ENCODE data around the gene ASPN. TPM values are rescaled to one million over a fixed set of nuclear protein-coding genes. Genes with fewer than 3 reads are reported as not detected.

ASPN gene
- total RNA-seq (2014; rRNA removed; shearing (Covaris generic)) = not detected in 2 replicates
- polyA plus RNA-seq (2015; cell fraction: cytosol; rRNA removed) = not detected in 2 replicates
- not detected in 2 replicates for polyA plus RNA-seq (2015; cell fraction: nucleus; rRNA removed)

DNA sequence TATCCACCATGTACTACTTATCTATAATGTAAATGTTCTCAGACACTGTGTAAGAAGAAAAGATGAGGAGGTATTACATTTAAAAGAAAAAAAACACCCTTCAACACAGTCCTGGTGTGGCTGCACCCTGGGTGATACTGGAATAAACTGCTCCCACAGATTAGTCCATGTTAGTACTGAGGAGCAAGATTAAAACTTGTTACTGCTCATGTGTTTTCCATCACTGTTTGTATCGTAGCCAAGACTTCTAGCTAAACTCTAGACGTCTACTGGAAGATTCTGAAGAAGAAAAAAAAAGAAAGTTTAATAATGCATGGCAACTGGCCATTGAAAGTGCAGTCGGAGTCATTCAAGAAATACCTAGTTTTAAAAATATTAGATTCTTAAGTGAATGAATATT is at the start of gene ASPN:
ASPN (minus strand) TSS at position 178 of the 400 bp plus-strand sequence.
- DNase-seq (ENCODE audit: low read depth) = no peak

DNA sequence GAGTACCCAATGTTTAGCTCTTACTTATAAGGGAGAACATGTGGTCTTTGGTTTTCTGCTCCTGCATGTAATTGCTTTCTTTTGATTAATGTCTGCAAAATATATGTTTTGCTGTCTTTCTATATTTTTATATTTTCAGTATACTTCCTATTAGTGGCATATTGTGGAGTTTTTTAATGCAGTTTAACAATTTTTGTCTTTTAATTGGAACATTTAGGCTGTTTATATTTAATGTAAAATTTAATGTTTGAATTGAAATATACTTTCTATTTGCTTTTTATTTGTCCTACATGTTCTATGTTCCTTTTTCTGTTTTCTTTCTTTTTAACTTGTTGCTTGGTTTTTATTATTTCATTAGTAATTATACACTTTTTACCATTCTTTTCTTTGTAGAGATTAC is 48.6 kb upstream of the ASPN start:
- DNase-seq (ENCODE audit: low read depth) = no peak

DNA sequence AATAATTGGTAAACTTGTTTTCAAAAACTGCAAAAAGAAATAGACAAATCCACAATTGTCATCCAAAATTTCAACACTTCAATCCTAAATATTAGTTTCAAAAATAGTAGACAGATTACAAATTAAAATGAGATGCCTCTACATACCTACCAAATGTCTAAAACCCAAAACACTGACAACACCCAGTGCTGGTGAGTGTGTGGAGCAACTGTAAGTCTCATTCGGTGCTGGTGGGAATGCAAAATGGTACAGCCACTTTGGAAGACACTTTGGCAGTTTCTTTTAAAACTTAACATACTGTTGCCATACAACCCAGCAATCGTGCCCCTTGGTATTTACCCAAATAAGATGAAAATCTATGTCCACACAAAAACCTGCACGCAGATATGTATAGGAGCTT is 46.8 kb upstream of the ASPN start:
- DNase-seq (ENCODE audit: low read depth) = no peak

- DNase-seq (ENCODE audit: low read depth) = no peak
Measured at GRCh38 chr9:92528522-92528849, 46.2 kb upstream of the ASPN start.

- DNase-seq (ENCODE audit: low read depth) = no peak
Measured at GRCh38 chr9:92527832-92528521, 45.7 kb upstream of the ASPN start.

DNA sequence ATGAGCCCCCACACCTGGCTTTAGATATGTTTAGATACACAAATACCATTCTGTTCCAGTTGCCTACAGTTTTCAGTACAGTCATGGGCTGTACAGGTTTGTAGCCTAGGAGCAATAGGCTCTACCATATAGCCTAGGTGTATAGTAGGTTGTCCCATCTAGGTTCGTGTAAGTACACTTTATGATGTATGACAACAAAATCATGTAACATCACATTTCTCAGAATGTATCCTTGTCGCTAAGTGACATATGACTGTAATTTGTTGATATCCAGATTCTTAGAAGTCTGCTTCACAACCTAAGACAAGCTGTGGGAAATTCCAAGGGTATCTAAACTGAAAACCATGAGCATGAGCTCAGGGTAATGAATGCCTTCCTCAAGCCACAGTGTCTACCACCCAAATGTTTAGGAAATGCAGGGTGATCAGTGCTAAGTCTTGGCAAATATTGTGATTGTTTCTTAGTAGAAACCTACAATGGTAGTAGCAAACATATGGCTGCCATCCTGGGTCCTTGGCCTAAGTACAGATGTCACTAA is 45.1 kb upstream of the ASPN start:
- no peak for DNase-seq (ENCODE audit: low read depth)

- DNase-seq (ENCODE audit: low read depth) = no peak
Measured at GRCh38 chr9:92525306-92525705, 43.0 kb upstream of the ASPN start.

GRCh38 chr9:92524881-92525280 is 42.6 kb upstream of the ASPN start:
- DNase-seq (ENCODE audit: low read depth) = no peak

DNA sequence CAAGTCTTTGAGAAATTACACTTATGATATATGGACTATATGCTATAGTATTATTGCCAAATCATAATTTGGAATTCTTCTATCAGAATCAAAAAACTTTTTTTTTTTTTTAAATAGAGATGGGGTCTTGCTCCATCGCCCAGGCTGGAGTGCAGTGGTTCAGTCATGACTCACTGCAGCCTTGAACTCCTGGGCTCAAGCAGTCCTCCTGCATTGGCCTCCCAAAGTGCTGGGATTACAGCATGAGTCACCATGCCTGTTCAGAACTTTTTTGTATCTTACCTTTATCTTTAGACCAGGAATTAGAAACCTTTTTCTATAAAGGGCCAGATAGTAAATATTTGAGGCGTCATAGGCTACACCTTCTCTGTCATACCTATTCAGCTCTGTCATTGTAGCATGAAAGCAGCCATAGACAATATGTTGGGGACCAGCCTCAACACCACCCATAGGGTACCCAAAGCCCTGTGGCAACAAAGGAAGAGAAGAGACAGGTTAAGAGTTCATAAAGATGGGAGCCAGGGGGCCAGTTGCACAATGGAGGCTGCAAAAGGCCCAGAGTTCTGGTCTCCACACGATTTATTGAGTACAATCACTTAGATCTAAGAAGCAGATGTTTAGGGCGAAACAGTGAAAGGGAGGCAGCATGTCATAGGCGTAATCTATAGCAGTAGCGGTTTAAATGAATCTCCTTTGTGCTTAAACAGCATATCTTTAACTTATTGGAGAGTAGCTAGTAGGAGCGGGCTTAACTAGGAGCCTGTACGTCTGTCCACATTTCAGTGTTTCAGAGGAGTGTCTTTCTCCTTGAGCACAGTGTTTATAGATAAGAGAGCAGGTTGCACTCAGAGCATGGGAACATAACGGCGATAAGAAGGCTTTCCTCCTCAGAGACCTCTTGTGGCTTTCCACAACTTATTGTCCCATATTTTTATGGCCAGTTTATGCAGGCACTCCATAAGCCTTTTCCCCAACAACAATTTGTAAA is 41.0 kb upstream of the ASPN start:
- DNase-seq (ENCODE audit: low read depth) = peak; percentile 27

GRCh38 chr9:92520837-92521236 is 38.5 kb upstream of the ASPN start:
- DNase-seq (ENCODE audit: low read depth) = no peak

DNA sequence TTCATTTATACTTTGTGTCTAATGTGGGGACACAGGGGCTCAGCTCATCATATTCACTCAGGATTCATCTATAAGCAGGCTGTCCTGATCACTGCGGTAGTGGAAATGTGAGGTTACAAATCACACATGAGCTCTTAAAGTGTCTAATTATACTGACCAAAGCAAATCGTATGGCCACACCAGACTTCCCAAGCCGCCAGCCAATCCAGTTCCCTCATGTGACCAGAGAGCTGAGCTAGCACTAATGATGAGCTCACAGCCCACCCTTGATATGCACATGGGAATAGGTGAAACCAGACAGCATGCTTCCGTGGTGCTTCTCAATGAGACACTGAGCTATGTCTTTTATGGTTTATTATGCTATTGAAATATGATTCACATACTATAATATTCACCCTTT is 35.9 kb upstream of the ASPN start:
- DNase-seq (ENCODE audit: low read depth) = no peak

DNA sequence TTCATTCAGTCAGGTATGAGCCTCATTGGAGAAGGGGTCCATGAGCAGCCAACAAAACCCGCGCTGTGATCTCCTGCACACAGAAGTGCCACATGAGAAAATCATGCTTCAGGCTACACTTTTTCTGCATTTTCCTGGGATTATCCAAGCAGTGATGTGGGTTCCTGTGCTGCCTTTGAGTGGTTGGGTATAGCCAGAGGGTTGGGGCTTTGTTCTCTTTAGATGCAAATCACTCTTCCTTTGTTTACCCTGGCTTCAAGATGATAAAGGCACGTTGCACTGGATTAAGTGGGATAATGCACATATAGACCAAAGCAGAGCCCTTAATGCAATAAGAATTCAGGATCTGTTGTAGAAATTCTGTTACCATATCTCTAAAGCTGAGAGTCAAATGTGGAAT is 34.7 kb upstream of the ASPN start:
- no peak for DNase-seq (ENCODE audit: low read depth)

DNA sequence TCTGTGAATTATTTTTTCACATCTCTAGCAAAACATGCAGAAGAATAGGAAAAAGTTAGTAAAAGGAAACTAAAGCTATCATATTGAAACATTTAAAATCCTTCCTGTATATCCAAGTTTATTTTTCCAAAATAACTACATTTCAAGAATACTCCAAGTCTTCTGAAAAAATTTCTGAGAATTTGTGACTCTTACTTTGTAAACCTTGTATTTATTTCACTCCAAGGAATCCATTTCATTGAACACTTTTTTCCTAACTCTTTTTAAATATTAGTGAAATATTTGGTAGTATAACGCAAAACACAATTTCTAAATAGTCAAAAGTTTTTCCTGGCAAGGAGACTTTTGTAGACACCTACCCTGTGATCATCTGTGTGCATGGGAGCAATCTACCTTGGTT is 34.2 kb upstream of the ASPN start:
- DNase-seq (ENCODE audit: low read depth) = no peak

DNA sequence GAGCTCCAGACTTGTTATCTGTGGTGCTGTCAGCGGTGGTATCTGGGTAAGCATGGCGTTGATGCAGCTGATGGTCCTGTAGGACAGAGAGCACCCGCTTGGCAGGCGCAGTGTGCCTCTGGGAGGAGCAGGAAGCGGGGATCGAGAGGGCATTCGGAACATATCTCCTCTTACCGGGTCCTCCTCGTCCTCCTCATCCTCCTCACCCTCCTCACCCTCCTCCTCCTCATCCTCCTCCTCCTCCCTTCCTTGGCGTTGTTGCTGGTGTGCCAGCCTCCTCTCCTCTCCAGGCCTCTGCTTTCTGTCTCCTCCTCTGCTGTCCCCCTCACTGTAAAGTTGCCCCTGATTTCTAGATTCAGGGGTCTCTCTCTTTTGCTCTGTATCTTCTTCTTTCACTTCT is 32.3 kb upstream of the ASPN start:
- no peak for DNase-seq (ENCODE audit: low read depth)

DNA sequence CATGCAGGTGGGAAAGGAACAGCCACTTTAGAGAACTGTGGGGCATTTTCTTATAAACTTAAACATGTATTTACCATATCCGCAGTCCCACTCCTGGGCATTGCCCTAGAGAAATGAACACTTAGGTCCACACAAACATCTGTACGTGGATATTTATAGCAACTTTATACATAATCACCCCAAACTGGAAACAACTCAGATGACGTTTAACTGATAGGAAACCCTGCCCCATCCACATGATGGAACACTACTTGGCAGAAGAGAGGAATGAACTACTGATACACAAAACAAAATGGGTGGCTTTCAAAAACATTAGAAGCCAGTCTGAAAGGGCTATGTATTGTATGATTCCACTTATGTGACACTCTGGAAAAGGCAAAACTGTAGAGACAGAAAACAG is 31.0 kb upstream of the ASPN start:
- no peak for DNase-seq (ENCODE audit: low read depth)

DNA sequence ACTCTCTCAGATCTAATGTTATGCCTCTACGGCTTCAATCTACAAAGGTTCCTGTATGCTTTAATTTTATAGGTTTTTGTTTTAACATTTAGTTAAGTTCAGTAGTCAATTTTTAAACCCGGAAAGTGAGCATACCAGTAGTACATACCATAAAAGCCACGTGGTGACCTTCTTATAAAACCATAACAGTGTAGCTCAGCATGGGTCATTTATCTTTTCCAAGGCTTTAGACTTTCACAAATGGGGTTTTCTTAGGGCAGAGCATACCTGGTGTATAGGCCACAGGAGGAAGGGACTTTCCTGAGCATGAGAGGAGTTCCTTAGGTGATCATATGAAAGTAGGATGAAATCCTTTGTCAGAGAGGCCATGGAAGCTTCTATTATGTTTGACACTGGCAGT is 30.3 kb upstream of the ASPN start:
- no peak for DNase-seq (ENCODE audit: low read depth)

DNA sequence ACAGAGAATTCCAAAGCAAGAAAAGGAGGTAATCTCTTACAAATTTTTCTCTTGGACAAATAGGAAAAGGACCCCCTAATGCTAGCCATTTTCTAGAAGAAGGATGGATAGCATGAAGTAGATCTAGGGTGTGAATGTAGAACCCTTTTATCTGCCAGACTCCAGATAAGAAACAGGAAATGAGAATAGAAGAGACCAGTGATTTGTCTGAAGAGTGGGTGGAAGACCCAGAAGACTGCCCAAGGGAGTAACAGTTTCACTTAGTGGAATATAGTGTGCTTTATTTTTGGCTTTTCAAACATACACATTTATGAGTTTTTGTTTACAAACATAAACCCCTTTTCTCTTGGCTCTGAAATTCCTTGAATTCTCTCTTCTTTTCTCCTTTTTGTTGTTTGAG is 28.4 kb upstream of the ASPN start:
- no peak for DNase-seq (ENCODE audit: low read depth)

DNA sequence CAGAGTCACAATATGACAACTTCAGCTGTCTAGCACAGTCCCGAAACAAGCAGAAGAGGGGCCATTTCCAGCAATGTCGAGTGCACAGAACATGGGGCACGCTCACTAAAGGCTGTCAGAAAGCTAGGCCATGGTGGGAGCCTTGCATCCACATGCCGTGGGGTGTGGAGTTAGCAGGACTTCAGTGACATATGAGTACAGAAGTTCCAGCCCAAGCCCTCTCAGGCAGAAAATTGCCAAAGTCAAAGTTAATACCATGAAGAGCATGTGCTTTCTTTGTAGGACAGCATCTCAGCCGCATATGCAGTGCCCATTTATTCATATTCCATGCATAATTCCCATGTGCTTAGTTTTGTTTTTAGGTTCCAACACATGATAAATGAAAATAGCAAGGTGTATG is 26.7 kb upstream of the ASPN start:
- no peak for DNase-seq (ENCODE audit: low read depth)

DNA sequence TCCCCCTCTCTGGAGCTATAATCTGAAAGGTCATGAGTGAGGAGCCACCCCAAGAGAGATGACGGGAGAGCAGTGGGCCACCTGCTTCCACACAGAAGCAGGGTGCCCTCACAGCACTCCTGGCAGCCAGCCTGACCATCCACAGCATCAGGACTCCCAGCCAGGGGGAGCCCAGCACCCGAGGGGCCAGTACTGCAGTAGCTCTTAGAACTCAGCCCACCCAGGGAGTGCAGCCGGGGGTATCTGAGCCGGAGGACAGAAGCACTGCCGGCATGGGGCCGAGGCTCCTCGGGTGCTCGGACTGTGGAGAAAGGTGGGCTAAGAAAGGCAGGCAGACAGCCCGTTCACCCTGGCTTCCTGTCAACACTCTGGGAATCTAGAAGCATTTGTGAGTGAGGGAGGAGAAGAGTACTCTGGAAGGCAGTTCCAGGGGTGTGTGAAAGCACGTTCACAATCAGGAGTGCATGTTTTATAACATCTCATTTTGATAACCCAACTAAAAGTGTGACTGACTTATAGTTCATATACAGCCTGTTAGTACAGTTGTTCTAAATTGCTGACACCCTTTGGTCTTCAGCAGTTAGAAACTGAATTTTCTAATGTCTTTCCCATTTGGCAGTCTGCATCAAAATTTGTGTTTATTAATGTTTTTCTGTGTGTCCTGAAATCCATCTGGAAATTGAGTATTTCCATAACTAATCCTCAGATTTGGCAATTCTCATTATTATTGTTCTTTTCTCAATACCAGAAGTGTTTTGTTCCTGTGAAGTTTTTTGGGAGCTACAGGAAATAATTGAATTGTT is 25.9 kb upstream of the ASPN start:
- no peak for DNase-seq (ENCODE audit: low read depth)

- DNase-seq (ENCODE audit: low read depth) = no peak
Measured at GRCh38 chr9:92507496-92507895, 25.2 kb upstream of the ASPN start.

GRCh38 chr9:92507005-92507404 is 24.7 kb upstream of the ASPN start:
- no peak for DNase-seq (ENCODE audit: low read depth)
